Calu3 (cell line): ENCODE data around the gene IQSEC2. TPM values are rescaled to one million over a fixed set of nuclear protein-coding genes. Genes with fewer than 3 reads are reported as not detected.

Source experiments
- BruUV-seq: library from RNA; stranded (reverse); fragments of 400-500 nt; replicated peaks from 2 replicates; lab custom pipeline; 2021; lab: Mats Ljungman, UMichigan
- CTCF ChIA-PET: fragments of 300-600 bp; sonication (Branson Sonifier 250); formaldehyde crosslinking; loops from one replicate; lab custom pipeline; 2022; ENCODE audit warnings: antibody characterized with exemption; lab: Charles Lee
- DNase-seq: peaks from one replicate; pipeline ENCODE4 v3.0.0; 2022
- H3K27ac Mint-ChIP-seq: one replicate; pipeline ENCODE4 v1.8.0; 2022; ENCODE audit warnings: mixed read lengths; ENCODE audit not compliant: unreplicated experiment
- H3K27me3 Mint-ChIP-seq: one replicate; pipeline ENCODE4 v1.8.0; 2022; ENCODE audit warnings: mixed read lengths; ENCODE audit not compliant: unreplicated experiment
- H3K36me3 Mint-ChIP-seq: one replicate; pipeline ENCODE4 v1.8.0; 2022; ENCODE audit warnings: mild to moderate bottlenecking, moderate library complexity, mixed read lengths; ENCODE audit not compliant: insufficient read depth, unreplicated experiment
- H3K4me1 Mint-ChIP-seq: one replicate; pipeline ENCODE4 v1.8.0; 2022; ENCODE audit warnings: mild to moderate bottlenecking, low read depth, mixed read lengths; ENCODE audit not compliant: unreplicated experiment
- H3K4me3 Mint-ChIP-seq: one replicate; pipeline ENCODE4 v1.8.0; 2022; ENCODE audit warnings: mild to moderate bottlenecking, low read depth, moderate library complexity, mixed read lengths; ENCODE audit not compliant: unreplicated experiment
- H3K9me3 Mint-ChIP-seq: one replicate; pipeline ENCODE4 v1.8.0; 2022; ENCODE audit warnings: low read depth, mixed read lengths; ENCODE audit not compliant: unreplicated experiment
- intact Hi-C: fragments of 100-400 bp; cut with micrococcal nuclease; formaldehyde crosslinking; loops from one replicate; pipeline ENCODE4 v1.10.0; 2022; ENCODE audit not compliant: unreplicated experiment
- total RNA-seq: library from RNA; stranded (reverse); gene quantifications from 2 replicates; pipeline ENCODE4 v1.2.3, GENCODE V29; 2022
- TF ChIP-seq, protein P1 (sequence below): fragments of 200-600 bp; IDR thresholded peaks from one replicate; pipeline ENCODE4 v1.8.0; 2022; ENCODE audit warnings: antibody characterized with exemption; ENCODE audit not compliant: unreplicated experiment

IQSEC2 gene
- total RNA-seq, 1 experiment from 2014 or later: 14.1 TPM

DNA sequence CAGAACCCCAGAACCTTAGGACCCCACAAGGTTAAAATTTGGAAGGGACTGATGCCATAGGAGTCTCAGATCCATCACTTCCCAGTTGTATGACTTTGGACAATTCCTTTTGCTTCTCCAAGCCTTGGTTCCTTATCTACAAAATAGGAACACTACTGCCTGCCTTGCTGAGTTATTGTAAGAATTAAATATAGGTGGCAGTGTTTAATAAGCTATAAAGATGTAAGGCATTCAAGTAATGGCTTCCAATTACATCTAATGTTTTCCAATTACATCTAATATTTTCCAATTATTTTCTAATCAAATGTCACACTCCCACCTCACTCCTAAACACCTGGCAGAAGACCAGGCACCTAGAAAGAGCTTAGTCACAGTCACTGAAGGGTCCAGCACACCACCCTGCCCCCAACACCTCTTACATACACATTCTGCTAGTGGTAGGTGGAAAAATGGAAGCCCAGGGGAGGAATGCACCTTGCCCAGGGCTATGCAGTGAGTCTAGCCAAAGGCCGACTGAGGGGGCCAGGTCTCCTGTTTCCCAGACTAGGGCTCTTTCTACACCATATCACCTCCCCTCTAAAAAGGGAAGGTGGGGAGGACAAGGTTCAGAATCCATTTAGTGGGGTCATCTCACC, 31.9 kb downstream of the IQSEC2 start:
- no peak overlapping the region for H3K27ac Mint-ChIP-seq
- BruUV-seq: no TSS peak
- no peaks in the 10 kb centered on the region for H3K36me3 Mint-ChIP-seq
- no peak for DNase-seq
- TF ChIP-seq, protein P1, sequence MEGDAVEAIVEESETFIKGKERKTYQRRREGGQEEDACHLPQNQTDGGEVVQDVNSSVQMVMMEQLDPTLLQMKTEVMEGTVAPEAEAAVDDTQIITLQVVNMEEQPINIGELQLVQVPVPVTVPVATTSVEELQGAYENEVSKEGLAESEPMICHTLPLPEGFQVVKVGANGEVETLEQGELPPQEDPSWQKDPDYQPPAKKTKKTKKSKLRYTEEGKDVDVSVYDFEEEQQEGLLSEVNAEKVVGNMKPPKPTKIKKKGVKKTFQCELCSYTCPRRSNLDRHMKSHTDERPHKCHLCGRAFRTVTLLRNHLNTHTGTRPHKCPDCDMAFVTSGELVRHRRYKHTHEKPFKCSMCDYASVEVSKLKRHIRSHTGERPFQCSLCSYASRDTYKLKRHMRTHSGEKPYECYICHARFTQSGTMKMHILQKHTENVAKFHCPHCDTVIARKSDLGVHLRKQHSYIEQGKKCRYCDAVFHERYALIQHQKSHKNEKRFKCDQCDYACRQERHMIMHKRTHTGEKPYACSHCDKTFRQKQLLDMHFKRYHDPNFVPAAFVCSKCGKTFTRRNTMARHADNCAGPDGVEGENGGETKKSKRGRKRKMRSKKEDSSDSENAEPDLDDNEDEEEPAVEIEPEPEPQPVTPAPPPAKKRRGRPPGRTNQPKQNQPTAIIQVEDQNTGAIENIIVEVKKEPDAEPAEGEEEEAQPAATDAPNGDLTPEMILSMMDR: no peak
- intact Hi-C loops: no loop called here
- H3K27me3 Mint-ChIP-seq: no peaks in the 10 kb centered on the region
- CTCF ChIA-PET: interaction anchor here (0.6 to 0.8 kb wide), 2 partner anchors 13 to 66 kb away, joined by 3 to 4 read pairs; no protein-coding TSS in a partner anchor
- peaks cover 6% of the 10 kb centered on the region for H3K4me1 Mint-ChIP-seq
- no peak overlapping the region for H3K4me3 Mint-ChIP-seq
- H3K9me3 Mint-ChIP-seq: no peaks in the 10 kb centered on the region

DNA sequence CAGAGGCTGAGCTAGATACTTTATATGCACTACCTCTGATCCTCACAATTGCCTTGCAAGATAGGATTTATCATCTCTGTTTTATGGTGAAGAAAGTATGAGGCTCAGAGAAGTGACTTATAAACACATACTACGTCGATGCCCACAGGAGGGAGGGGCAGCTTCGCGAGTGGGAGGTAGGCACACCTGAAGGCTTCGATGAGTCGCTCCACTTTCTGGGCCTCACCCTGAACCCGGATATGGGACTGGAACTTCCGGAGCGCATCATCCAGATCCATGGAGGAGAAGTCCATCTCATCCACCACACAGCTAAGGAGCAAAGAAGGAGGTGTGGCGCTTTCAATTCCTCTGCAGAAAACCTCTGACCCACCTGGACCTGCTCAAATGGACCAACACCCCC, 33.5 kb downstream of the IQSEC2 start:
- CTCF ChIA-PET: no interaction called here
- DNase-seq: no peak
- Mint-ChIP-seq H3K27ac (no peak overlapping the region), H3K27me3 (no peaks in the 10 kb centered on the region), H3K36me3 (no peaks in the 10 kb centered on the region), H3K4me1 (no peaks in the 10 kb centered on the region), H3K4me3 (no peak overlapping the region), H3K9me3 (no peaks in the 10 kb centered on the region)
- intact Hi-C loops: no loop called here
- TF ChIP-seq, protein P1: no peak
- no TSS peak for BruUV-seq

DNA sequence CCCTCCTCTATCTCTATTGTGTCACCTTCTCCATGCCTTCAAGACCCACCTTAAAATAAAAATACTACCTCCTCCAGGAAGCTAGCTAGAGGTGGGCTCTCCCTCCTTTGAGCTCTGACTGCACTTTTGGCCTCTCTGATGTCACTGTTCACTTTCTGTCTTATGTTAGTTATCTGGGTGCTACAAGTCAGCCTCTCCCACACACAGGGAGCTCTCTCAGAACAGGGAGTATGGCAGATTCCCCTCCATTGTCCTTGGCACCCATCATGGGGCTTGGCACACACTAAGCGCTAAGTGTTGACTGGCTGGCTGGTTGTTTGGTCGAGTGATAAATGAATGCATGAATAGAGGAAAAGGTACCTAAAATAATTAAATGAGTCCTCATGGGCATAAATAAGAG, 35.2 kb downstream of the IQSEC2 start:
- no peaks in the 10 kb centered on the region for H3K27me3 Mint-ChIP-seq
- CTCF ChIA-PET: no interaction called here
- no peak overlapping the region for H3K4me3 Mint-ChIP-seq
- intact Hi-C loops: no loop called here
- BruUV-seq: no TSS peak
- DNase-seq: no peak
- H3K9me3 Mint-ChIP-seq: no peaks in the 10 kb centered on the region
- TF ChIP-seq, protein P1: no peak
- H3K4me1 Mint-ChIP-seq: no peaks in the 10 kb centered on the region
- no peak overlapping the region for H3K27ac Mint-ChIP-seq
- no peaks in the 10 kb centered on the region for H3K36me3 Mint-ChIP-seq

DNA sequence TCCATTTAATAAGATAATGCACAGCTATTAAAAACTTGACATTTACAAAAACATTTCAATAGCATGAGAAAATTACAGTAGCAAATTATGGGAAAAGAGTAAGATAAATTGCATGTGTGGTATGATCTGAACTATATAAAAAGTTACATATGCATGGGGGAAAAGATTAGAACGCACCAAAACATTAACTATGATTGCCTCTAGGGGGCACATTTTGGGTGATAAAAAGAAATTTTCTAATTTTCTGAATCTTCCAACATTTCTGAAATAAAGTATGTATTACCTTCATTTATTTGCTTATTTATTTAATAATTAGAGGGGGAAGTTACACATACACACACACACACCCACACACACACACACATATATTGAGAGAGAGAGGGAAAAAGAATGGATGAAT, 36.8 kb downstream of the IQSEC2 start:
- no peaks in the 10 kb centered on the region for H3K9me3 Mint-ChIP-seq
- CTCF ChIA-PET: interaction anchor here (0.7 kb wide), 2 partner anchors 11 to 1558 kb away, joined by 3 read pairs; no protein-coding TSS in a partner anchor
- no TSS peak for BruUV-seq
- no peak overlapping the region for H3K27ac Mint-ChIP-seq
- no peaks in the 10 kb centered on the region for H3K36me3 Mint-ChIP-seq
- no peaks in the 10 kb centered on the region for H3K27me3 Mint-ChIP-seq
- intact Hi-C loops: no loop called here
- TF ChIP-seq, protein P1: peak; percentile 26
- no peak overlapping the region for H3K4me3 Mint-ChIP-seq
- no peaks in the 10 kb centered on the region for H3K4me1 Mint-ChIP-seq
- DNase-seq: no peak
